ENCODE measurements around the gene SNX9.

Gene SNX9

DNA sequence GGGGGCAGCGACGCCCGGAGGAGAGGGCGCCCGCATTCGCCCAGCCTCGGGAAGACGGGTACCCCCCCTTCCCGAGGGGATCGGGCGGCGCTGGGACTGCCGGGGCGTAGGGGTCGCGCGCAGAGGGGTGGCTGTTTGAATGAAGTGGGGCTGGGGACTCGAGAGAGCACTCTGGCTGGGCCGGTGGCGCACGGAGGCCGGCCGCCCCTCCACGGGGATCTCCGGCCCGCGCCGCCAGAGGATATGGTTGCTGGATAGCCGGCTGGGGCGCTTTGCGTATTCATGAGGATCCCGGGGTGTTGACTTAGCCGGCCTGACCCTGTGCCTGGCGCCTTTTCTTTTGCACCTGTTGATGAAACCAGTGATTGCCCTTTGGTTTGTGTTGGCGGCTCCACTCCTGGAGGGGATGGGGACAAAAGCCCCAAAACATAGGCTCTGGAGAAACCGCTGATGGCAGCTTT, 159.1 kb downstream of the SNX9 start:
- DNase-seq = peak; percentile 24 to 31

DNA sequence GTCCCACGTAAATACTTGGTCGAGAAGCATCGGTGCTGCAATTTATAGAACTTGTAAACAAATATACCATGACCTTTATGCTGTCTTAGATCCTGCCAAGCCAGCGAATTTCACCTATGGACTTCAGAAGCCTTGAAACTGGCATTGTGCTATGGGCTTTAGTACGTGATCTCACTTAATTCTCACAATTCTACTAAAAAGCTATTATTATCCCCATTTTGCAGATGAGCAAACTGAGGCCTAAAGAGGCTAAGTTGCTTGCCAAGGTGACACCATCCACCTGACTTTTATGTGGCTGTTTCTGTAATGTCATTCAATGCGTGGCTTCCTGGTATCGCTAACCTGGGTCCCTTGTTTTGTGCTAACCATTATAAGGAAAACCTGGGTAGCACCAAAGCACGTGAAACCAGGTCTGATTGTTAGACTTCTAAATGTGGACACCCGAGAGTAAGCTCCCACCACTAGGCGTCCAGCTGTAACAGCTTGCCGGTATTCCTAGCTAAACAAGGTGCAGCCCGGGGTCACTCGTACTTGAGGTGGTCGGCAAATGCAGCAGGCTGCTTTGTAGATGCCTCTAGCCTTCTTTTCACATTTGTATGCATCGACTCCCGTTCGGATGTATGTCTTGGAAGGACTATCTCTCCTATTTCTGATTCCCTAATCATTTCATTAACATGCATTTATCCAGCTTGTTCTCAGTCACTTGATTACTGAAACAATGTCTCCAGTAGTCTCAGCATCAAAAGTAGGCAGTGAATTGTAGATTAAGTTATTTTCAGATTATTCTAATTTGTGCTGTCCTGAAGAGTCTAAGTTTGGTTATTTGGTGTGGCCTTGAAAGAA, 159.7 kb downstream of the SNX9 start:
- no peak for DNase-seq

DNA sequence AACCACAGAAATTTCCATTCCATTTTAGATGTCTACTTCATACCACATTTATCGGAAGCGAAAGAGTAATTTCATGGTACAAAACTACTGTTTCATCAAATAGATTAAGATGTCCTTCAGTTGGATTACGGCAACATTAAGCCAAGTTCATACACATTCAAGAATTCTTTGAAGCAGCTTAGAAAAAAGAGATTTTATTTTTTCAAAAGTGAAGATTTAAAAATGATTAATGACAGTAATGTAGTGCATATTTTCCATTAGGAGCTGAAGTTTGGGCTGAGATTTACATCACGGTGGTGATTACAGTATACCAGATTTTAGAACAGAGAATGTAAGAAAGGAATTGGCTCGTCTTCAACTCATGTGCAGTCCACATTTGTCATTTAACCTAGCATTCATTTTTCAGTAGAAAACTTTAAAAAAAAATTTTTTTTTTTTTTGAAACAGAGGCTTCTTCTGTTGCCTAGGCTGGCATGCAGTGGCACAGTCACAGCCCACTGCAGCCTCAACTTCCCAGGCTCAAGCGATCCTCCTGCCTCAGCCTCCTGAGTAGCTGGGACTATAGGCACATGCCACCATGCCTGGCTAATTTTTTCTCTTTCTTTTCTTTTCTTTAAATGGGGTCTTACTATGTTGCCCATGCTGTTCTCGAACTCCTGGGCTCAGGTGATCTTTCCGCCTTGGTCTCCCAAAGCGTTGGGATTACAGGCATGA, 160.5 kb downstream of the SNX9 start:
- no peak for DNase-seq

DNA sequence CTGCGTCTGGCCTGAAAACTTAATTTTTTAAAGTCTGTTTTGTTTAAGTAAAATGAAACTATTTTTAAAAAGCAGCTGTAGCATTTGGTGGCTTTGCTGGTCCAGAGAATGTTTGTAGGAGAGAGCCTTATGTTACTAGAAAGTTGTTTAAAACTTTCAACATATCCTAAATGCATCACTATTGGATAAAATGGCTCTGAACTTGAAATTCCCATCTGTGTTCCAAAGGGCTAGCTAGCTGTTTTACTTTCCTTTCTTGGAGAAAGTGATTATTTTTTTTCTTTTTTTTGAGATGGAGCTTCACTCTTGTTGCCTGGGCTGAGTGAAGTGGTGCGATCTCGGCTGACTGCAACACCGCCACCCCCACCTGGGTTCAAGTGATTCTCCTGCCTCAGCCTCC, 161.1 kb downstream of the SNX9 start:
- DNase-seq = no peak

DNA sequence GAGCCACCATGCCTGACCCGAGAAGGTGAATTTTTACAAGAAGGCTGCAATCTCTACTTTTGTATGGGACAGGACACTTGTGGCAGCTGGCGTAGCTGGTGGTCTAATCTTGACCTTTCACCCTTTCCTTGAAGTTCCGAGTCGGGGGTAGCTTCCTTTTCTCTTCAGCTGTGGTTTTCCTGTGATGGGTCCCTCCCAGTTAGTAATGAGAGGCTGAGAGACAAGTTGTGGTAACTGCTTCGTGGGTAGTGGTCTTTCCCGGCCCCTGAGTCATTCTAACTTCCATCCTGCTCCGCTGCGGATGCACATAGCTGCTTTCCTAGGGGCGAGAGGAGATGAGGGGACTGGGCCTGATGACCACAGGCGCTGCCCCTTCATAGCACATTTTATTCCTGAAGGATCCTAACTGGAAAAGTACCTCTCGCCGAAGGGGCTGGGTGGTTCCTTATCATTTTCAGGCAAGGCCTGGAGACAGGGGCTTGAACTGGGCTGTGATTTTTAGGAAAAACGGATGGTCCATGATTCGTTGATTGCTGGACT, 161.7 kb downstream of the SNX9 start:
- DNase-seq = no peak

DNA sequence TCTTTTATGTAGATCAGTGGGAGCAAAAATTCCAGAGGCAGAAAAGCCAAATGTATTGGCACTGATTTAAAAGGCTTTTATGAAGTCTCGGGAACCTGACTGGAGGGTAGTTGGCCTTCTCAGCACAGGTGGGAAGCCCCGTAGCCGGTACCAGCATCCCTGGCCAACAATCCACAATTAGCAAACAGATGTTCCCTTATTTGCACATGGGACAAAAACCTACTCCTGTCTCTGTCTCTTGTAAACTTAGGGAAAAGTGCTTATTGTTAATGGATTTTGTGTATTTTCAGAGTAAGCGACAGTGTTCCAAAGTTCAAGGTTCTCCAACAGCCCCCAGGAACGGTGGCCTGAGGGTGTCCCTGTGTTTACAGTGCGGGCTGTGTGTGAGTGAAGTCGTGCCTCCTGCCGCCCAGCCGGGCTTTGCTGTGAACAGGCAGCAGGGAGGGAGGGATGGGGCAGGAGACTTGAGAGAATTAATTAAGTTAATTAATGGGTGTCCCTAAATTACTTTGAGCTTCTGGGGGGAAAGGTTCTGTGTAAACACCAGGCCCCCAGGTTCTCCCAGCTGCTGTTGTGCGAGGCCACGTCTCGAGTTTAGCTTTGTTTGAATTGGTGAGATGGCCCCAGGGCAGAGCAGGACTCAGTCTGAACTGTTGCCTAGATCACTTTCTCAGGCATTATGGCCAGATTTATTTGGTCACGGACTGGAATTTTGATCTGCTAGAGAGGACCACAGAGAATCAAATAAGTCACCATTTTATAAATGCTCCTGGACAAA, 162.5 kb downstream of the SNX9 start:
- DNase-seq = no peak

DNA sequence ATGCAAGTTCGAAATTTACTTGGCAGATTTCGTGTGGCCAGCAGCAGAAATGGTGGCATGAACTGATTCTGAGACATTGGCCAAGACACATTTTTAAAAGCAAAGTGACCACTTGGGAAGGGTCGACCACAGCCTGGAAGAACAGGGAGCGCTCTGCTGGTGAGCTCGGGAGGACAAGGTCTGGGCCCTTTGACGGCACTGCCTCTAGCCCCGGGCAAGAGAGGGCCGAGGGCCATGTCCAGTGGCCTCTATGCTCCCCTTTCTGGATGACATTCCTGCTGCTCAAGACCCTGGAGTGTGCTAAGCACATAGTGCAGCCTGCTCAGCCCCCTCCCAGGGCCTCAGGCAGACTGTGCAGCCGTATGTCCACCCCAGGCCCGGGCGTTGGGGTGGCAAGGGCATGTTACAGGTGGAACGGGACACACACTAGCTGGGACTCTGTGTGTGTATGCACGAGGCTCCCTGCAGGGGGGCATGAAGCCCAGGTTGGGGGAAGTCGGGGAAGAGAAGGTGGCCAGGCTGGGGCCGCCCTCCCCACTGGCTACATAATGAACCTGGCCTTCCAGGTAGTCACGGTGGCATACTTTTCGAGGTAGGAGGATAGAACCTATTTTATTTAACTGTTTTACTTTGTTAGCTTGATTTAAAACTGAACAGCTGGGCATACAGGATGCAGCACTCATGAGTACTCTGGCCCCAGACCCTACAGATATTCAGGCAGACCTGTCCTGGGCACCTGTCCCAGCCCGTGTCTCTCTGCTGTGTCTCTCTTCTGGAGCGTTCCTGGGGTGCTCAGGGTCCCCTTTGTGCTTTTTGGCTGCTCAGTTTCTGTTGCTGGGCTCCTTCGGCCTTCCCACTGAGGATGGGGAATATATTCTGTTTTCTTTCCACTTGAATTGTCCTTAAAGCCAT, 165.0 kb downstream of the SNX9 start:
- no peak for DNase-seq

DNA sequence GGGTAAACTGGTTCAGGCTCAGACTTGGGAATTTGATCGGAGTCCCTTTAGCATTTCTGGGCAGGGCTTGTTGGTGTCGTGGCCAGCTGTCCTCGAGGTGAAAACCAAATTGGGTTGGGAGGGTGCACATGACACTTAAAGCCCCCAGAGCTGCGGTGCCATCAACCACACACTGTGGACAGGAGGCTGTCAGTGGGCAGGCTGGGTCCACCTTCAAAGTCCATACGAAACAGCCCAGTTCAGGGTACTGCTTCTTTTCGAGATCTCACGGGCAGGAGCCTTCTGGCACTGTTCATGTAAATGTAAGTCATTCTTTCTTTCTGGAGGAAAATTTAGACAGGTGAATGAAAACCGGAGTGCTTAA, 165.6 kb downstream of the SNX9 start:
- DNase-seq = no peak

DNA sequence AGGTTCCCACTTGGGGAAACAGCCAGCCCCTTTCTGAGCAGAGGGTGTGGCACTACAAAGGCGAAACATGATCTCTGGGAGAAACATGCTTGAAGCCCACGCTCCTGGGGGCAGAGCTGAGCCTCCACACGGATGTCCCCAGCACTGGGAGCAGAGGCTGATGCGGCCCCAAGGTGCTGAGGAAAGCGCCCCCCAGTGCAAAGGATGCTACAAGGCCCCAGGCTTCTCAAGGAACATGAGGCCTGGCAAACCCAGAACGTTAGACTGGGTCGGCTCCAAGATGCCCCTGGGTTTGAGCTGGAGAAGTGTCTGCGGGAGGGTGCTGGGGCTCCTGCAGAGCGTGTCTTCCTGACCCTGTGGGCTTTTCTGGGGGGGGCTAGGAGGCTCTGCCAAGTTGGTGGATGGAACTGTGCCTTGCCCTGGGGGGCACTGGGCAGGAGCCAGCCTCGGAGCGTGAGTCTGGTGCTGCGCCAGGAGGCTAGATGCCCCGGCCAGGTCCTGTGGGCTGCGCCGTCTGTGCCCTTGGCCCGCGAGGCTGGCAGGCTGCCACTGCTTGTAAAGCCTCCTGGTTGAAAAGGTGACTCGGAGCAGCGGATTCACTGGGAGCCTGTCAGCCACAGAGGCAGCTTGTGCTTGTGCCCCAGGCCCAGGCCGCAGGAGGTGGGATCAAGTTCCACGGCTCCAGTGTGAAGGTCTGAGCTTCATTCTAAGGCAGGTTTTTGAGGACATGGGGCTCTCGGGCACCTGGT, 166.7 kb downstream of the SNX9 start:
- no peak for DNase-seq

DNA sequence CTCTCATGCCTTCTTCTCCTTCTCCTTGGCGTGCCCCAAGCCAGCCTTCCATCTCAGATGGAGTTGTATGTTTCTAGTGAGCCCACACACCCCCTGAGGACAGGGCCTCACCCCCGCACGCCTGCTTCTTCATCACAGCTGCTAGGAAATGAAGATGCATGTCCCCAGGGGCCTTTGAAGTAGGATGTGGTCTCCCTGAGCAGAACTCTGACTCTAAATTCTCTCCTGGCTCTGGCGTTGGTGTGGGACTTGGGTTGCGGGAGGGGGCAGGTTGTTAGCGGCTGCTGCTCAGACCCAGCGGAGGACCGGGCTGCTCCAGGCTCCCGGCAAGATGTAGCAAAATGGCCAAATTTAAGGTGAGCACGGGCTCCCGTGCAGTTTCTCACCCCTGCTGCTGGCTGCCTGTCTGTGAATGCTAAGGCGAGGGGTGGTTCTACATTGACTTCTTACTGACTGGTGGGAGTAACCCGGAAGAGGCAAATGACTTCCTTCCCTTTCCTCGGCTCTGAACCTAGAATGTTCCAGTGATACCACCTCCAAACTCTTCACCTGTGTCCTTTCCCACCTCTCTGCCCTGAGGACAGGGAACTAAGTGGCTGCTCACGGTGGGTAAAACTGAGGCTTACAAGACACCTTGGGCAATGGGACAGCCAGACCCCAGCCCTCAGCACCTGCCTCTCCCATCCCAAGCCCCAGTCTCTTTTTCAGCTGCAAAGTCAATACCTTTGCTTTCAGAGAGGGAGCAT, 167.4 kb downstream of the SNX9 start:
- peak; percentile 49 to 53 for DNase-seq

DNA sequence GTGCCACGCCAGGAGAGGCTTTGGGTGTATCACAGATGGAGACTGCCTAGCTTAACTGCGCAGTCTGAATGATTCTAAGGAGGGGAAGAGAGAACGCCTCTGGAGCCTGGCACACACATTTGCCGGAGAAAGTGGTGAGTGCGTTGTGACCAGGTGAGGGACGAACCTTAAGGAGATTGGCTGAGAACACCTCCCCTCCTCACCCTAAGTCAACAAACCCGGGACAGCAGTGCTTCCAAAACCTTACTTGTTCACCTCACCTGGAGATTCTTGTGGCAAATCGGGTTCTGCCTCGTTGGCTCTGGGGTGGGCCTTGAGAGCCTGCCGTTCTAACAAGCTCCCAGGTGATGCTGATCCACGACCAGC, 168.0 kb downstream of the SNX9 start:
- DNase-seq = no peak

DNA sequence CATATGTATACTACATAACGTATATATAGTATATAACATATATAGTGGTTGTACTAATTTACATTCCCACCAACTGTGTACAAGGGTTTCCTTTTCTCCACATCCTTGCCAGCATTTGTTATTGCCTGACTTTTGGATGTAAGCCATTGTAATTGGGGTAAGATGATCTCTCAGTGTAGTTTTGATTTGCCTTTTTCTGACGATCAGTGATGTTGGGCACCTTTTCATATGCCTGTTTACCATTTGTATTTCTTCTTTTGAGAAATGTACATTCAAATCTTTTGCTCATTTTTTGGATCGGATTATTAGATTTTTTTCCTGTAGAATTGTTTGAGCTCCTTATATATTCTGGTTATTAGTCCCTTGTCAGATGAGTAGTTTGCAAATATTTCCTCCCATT, 170.0 kb downstream of the SNX9 start:
- no peak for DNase-seq

DNA sequence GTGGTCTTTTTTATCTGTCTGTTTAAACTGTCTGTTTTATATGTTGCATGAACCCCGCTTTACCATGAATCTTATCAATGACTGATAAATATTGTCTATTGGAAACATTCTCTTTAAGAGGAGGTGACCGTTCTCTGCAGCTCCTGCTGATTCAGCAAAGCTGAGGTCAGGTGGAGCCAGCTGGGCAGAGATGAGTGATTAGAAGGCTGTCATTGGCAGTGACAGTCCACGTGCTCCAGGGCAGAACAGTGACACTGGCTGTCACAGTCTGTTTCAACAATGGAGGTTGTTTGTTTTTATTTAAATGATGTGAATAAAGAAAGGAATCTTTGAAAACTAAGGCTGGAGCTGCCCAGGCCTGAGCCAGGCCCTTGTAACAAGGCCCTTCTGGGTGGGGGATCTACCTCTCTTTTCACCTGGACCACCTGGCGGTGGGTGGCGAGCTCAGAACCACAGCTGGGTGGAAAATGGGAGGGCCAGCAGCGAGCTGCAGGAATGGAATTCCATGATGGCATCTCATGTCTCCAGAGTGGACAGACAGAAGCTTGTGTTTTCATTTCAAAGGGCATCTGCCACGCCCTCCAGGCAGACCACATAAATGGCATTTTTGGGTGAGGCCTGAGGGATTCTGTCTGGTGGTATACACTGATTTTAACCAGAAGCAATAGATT, 171.2 kb downstream of the SNX9 start:
- no peak for DNase-seq

Measured in activated CD4-positive, alpha-beta T cell treated with anti-CD3 and anti-CD28 coated beads for 4 hours (primary cell).